GM18511 (cell line): ENCODE results near the gene RSPH6A.
"Not testable (repeated sequence)": the region's sequence is repeated elsewhere in the genome, so short reads cannot be mapped to it uniquely, and the experiment has no call there.

ENCODE experiments used
- ATAC-seq: cut with Tn5 transposase; IDR thresholded peaks from one replicate; pipeline ENCODE4 v1.9.1; 2021; ENCODE audit warnings: mild to moderate bottlenecking, moderate library complexity; ENCODE audit not compliant: unreplicated experiment

Gene RSPH6A

DNA sequence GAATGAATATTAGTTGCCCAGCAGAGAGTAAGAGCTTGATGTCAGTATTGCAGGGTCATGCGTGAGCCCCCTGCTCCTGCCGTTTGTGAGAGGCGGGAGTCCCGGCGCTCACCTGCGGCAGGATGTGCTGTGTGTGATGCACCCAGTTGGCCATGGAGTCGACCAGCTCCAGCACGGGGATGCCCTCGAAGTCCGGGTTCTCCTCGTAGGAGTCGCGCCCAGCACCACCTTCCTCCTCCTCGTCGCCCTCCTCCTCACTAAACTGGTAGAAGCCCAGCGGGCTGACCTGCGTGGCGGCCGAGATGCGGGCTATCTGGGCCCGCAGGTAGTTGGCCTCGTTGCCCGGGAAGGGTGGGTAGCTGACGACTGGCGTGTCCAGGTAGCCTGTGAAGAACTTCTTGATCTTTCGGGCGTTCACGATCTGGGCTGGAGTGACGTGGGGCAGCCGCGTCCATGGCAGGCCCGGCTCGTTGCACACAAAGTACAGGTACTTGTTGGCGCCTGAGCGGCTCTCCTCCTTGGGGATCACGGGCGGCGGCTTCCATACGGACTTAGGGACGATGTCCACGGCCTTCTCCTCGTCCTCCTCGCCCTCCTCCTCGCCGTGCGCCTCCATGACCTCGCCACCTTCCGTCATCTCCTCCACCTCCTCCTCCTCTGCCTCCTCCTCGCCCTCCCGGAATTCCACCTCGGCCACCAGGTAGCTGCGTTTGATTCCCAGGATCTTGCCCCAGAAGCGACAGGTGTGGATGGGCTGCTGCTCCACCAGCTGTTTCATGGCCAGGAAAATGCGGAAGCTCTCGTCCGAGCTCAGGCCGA is 10.8 kb downstream of the RSPH6A start:
- ATAC-seq = no peak

GRCh38 chr19:45801603-45802175 is 13.4 kb downstream of the RSPH6A start:
- no peak for ATAC-seq

GRCh38 chr19:45800070-45800553 is 15.0 kb downstream of the RSPH6A start:
- no peak for ATAC-seq

- ATAC-seq = not testable (repeated sequence)
Observed at GRCh38 chr19:45799541-45799940, 15.6 kb downstream of the RSPH6A start.

- no peak for ATAC-seq
Observed at GRCh38 chr19:45798995-45799517, 16.1 kb downstream of the RSPH6A start.

GRCh38 chr19:45794627-45795026 is 20.5 kb downstream of the RSPH6A start:
- no peak for ATAC-seq

DNA sequence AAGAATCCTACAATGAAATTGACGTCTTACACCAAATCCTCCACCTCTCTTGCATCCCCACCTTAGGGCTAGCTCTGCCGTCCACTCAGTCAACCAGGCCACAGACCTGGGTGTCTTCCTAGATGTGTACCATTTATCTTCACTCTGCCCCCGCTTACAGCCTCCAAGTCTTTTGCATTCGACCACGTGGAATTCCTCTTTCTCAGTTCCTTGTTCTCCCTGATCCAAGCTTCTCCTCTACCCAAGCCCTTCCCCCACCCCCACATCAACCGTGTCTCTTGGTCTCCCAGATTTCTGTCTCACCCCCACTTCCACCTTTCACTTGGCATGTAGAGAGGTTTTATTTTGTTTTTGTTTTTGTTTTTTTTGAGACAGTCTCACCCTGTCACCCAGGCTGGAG is 21.2 kb downstream of the RSPH6A start:
- ATAC-seq = no peak

DNA sequence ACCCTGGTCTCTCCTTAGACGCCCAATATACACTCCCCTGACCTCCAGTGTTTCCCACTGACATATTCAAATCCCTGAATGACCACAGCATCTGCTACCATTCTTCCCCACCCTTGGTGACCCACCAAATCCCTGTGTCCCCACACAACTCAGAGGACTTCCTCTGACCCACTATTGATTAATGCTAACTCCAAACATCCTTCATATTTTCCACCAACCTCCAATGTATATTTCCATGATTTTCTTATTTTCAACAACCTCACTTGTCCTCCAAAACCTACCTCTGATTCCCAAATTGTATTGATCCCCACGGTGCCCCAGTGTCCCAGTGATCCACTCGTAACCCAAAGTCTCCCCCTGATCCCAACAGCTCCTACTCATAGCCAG is 21.9 kb downstream of the RSPH6A start:
- ATAC-seq = no peak

- peak; percentile 88 for ATAC-seq
Observed at GRCh38 chr19:45792470-45793177, 22.5 kb downstream of the RSPH6A start, which contains the start of gene DMWD. Gene DMWD (minus strand): TSS chr19:45792845. CDS start chr19:45792756, 89 bp downstream.

DNA sequence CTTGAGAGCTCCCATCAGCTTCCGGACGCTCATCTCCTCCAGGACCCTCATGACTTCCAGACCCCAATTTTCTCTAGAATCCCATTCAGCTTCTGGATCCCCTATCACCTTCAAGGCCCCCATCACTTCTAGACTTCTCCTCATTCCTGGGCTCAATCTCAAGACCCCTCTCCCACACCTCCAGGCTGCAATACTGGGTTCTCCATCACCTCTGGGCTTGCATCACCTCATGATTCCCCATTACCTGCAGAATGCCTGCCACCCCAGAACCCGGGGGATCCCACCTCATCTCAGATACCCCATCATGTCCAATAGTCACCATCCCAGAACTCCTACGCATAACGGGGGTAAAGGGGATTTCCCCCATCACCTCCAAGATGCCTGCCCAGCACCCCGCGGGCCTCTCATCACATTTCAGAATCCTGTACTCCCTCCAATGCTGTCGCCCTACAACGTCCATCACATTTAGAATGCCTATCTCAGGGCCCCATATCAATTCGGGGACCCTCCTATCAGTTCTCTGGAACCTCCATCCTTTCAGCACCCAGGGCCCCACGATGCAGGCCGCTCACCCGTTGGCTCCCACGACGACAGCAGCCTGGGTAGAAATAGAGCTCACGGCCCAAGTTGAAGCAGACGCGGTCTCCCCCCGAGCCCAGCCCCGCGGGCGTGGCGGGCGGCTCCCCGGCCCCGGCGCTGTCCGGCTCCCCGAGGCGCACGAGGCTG is 23.2 kb downstream of the RSPH6A start:
- peak; percentile 27 for ATAC-seq

DNA sequence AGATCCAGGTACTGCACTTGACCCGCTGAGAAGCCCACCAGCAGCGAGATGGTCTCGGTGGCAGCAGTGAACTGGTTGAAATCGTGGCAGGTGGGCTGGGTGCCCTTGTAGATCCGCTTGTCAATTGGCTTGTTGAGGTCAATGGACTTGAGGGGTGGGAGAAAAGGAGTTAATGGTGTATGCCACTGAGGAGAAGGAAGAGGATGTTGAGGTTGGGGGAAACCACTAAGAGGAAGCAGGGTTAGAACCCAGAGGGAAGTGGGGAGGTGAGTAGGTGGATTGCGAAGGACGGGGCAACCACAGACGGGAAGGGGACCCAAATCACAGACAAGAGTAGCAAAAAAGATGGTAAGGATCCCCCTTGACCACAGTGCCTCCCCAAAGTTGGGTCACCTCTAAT is 24.2 kb downstream of the RSPH6A start:
- ATAC-seq = no peak

GRCh38 chr19:45789035-45789786 is 25.9 kb downstream of the RSPH6A start:
- no peak for ATAC-seq

- ATAC-seq = no peak
Observed at GRCh38 chr19:45786533-45786894, 28.6 kb downstream of the RSPH6A start.

- ATAC-seq = no peak
Observed at GRCh38 chr19:45785781-45786532, 29.2 kb downstream of the RSPH6A start.

- no peak for ATAC-seq
Observed at GRCh38 chr19:45785097-45785496, 30.0 kb downstream of the RSPH6A start.

DNA sequence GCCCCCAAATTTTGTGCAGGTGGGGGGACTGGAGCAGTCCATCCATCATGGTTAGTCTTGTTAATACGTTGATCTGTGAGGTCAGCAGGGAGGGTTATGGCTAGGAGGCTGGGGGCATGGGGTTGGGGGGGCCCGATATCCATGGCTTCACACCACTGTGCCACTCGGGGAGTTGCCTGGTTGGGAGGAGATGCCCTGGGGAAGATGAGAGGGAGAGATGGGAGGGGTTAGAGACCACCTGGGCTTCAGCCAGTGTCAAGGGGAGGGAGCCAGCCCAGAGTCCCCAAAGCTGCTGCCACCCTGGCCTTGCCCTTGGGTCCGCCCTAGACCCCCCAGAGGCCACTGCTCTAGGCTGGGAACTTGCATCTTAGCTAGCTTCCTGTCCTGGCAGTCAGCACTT is 31.0 kb downstream of the RSPH6A start:
- ATAC-seq = no peak

- ATAC-seq = no peak
Observed at GRCh38 chr19:45782820-45783785, 32.0 kb downstream of the RSPH6A start.

DNA sequence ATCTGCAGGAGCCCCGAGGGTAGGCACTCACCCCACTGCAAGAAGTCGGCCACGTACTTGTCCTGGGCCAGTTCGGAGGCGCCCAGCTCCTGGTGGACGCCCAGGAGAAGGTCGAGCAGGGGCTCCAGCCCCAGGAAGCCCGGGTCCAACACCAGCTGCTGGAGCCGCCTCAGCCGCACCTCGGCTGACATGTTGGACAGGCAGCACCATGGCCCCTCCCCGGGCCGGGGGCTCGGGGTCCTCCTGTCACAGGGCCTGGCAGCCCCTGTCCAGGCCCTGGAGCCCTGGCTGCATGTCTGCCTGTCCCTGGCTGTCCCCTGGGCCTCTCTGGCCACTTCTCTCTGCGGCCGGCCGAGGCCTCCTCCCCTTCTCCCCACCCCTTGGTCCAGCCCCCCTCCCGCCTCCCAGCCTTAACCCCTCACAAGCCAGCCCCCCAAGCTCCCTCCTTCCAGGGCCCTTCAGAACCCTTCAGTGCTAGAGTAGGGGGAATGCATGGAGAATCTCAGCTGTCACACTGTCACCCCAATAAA is 32.9 kb downstream of the RSPH6A start, which contains the start of gene DMPK:
TSS of gene DMPK (minus strand) at position 329 of the 530 bp plus-strand sequence. CDS start at position 191, 138 bp downstream.
- no peak for ATAC-seq
